T-cell (primary cell): ENCODE measurements around the gene NDUFAF3. TPM values are rescaled to one million over a fixed set of nuclear protein-coding genes. Genes with fewer than 3 reads are reported as not detected.

Experiments
- ATAC-seq, 4 experiments: fragments of 200-7000 bp in 3 of 4; fragments of 150-1000 bp in 1 of 4; cut with Tn5 transposase; replicated peaks in 1 of 4; 1 replicate in 3 of 4; 2 replicates in 1 of 4; pipeline ENCODE4 v1.10.0; 2021; ENCODE audit warnings: moderate library complexity in 3 of 4, mild to moderate bottlenecking in 2 of 4, moderate number of reproducible peaks in 1 of 4
- CTCF ChIA-PET, 2 donors: fragments of 300-600 bp; sonication (Branson Sonifier 250); formaldehyde crosslinking; loops; one replicate each; lab custom pipeline; 2022; ENCODE audit warnings: antibody characterized with exemption in 2 of 2; lab: Charles Lee
- POLR2A ChIA-PET, 2 donors: fragments of 300-600 bp; sonication (Branson Sonifier 250); formaldehyde crosslinking; loops; one replicate each; lab custom pipeline; 2022; ENCODE audit warnings: antibody characterized with exemption in 2 of 2; lab: Charles Lee
- DNase-seq, 35 experiments: peaks; one replicate each; pipeline versions ENCODE4 v3.0.0 to v3.0.0-alpha.2; 2013 to 2023
- H3K27ac ChIP-seq: one replicate; pipeline ENCODE4 v1.5.1; 2013; ENCODE audit warnings: low read length
- H3K27me3 ChIP-seq, 2 experiments: replicated peaks in 1 of 2; 1 replicate in 1 of 2; 2 replicates in 1 of 2; pipeline versions ENCODE4 v1.6.1 to v1.7.0; 2013; ENCODE audit warnings: low read length in 1 of 2, mixed read lengths in 1 of 2; ENCODE audit not compliant: control insufficient read depth in 2 of 2, insufficient read depth in 2 of 2; ENCODE audit errors: extremely low read depth in 1 of 2
- H3K36me3 ChIP-seq, 2 donors: 1 replicate in 1 of 2; 2 replicates in 1 of 2; pipeline versions ENCODE4 v1.6.1 to v1.7.0; 2013; ENCODE audit warnings: low read length in 1 of 2; ENCODE audit not compliant: control insufficient read depth in 2 of 2, insufficient read depth in 1 of 2; ENCODE audit errors: extremely low read depth in 1 of 2
- H3K4me1 ChIP-seq, 2 experiments: 1 replicate in 1 of 2; 2 replicates in 1 of 2; pipeline versions ENCODE4 v1.6.1 to v1.7.0; 2013; ENCODE audit warnings: low read length in 2 of 2, mixed read lengths in 1 of 2; ENCODE audit not compliant: insufficient read depth in 2 of 2, control insufficient read depth in 1 of 2; ENCODE audit errors: extremely low read depth in 1 of 2
- H3K4me3 ChIP-seq, 2 donors: 1 replicate in 1 of 2; 2 replicates in 1 of 2; pipeline versions ENCODE4 v1.5.1 to v1.7.0; 2013; ENCODE audit warnings: mild to moderate bottlenecking in 2 of 2, low read length in 1 of 2, moderate library complexity in 1 of 2; ENCODE audit not compliant: control insufficient read depth in 1 of 2; ENCODE audit errors: extremely low read depth in 1 of 2
- H3K9me3 ChIP-seq: 2 replicates; pipeline ENCODE4 v1.7.0; 2013
- H3K27ac Mint-ChIP-seq, 2 donors: one replicate each; pipeline ENCODE4 v1.8.0; 2020 to 2021; ENCODE audit warnings: mild to moderate bottlenecking in 2 of 2, mixed read lengths in 2 of 2
- H3K27me3 Mint-ChIP-seq, 2 donors: one replicate each; pipeline ENCODE4 v1.8.0; 2021 to 2022; ENCODE audit warnings: mixed read lengths in 2 of 2
- H3K36me3 Mint-ChIP-seq: one replicate; pipeline ENCODE4 v1.8.0; 2021; ENCODE audit warnings: mixed read lengths
- H3K4me1 Mint-ChIP-seq, 3 donors: one replicate each; pipeline ENCODE4 v1.8.0; 2020 to 2022; ENCODE audit warnings: mixed read lengths in 3 of 3, mild to moderate bottlenecking in 1 of 3
- H3K4me3 Mint-ChIP-seq, 3 donors: one replicate each; pipeline ENCODE4 v1.8.0; 2020 to 2022; ENCODE audit warnings: mild to moderate bottlenecking in 3 of 3, mixed read lengths in 3 of 3, moderate library complexity in 3 of 3
- H3K9me3 Mint-ChIP-seq, 3 donors: one replicate each; pipeline ENCODE4 v1.8.0; 2020 to 2022; ENCODE audit warnings: mixed read lengths in 3 of 3
- WGBS: methylation state at CpG from one replicate; pipeline ENCODE4 v1.1.5; 2013; ENCODE audit warnings: missing lambda C conversion rate; ENCODE audit not compliant: insufficient coverage; 5-methylcytosine and 5-hydroxymethylcytosine counted together
- total RNA-seq, 35 experiments: library from RNA in 6 of 35; stranded (reverse) in 6 of 35; fragments of 120-200 nt in 1 of 35; gene quantifications; one replicate each; pipeline versions ENCODE4 v1.2.1 to v1.2.4 and lab custom pipeline; 2013 to 2026

NDUFAF3 gene
- total RNA-seq, 5 donors from 2014 or later (not counting 1 experiment from before 2014, with no cell fraction given) = 62.8 to 92.1 (median 78.1) TPM

DNA sequence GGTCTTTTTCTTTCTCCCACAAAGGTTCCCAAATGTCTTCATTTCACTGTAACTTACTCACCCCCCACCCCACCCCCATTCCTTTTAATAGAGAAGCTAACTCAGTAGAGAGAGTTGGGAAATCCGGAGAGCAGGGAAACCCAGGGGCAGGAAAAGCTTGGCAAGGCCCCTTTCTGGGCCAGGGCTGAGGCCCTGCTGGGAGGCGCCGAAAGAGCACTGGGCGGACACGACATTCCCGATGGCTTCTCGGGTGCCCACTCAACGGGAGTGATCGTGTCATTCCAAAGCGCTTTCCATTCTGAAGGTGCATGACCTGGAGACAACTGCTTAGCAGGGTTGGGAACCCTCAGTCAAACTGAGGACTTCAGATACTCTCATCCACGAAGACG is 2.0 kb upstream of the NDUFAF3 start:
- DNase-seq (no peak), ATAC-seq (no peak)
- Histone ChIP-seq H3K4me3 (peak overlapping the region; percentile 85 to 90), H3K9me3 (no peaks in the 10 kb centered on the region), H3K4me1 (peaks cover 20 to 52% of the 10 kb centered on the region in 2 experiments), H3K36me3 (peaks cover 13 to 34% of the 10 kb centered on the region in 2 donors), H3K27me3 (no peaks in the 10 kb centered on the region), H3K27ac (peak overlapping the region; percentile 75)
- ChIA-PET POLR2A (interaction anchor here (0.5 to 1.5 kb wide), 5 partner anchors 10 to 53 kb away, joined by 3 to 11 read pairs (median 5); partner anchors contain the start of gene WDR6 (in 1 of the 2)), CTCF (interaction anchor here (0.6 to 3.6 kb wide), 5 partner anchors 11 to 362 kb away, joined by 3 to 46 read pairs (median 6); partner anchors contain the start of gene WDR6 (in 2 of the 2))
- H3K9me3 Mint-ChIP-seq = no peaks in the 10 kb centered on the region
- peaks cover 47 to 54% (median 52%) of the 10 kb centered on the region in 3 donors for H3K4me1 Mint-ChIP-seq
- peak overlapping the region; percentile 76 to 78 for H3K27ac Mint-ChIP-seq
- peak overlapping the region; percentile 90 to 93 (median 91) for H3K4me3 Mint-ChIP-seq
- peaks cover 18% of the 10 kb centered on the region for H3K36me3 Mint-ChIP-seq
- 42% methylated on average over 12 of the region's 12 CpGs for WGBS
- H3K27me3 Mint-ChIP-seq = no peaks in the 10 kb centered on the region

- ATAC-seq (no peak), DNase-seq (peak in 2 of 35 experiments; percentile 29 to 44)
- POLR2A ChIA-PET = interaction anchor here (0.5 to 2.2 kb wide), 9 partner anchors 9 to 456 kb away, joined by 3 to 16 read pairs (median 4); partner anchors contain the start of gene WDR6 (in 1 of the 2)
- peaks cover 17% of the 10 kb centered on the region for H3K36me3 Mint-ChIP-seq
- no peaks in the 10 kb centered on the region for H3K27me3 Mint-ChIP-seq
- H3K36me3 ChIP-seq = peaks cover 15 to 34% of the 10 kb centered on the region in 2 donors
- peak overlapping the region; percentile 90 to 93 (median 91) for H3K4me3 Mint-ChIP-seq
- H3K4me3 ChIP-seq = peak overlapping the region; percentile 85 to 90
- H3K9me3 ChIP-seq = no peaks in the 10 kb centered on the region
- peak overlapping the region; percentile 76 to 96 for H3K27ac Mint-ChIP-seq
- H3K9me3 Mint-ChIP-seq = no peaks in the 10 kb centered on the region
- H3K27me3 ChIP-seq = no peaks in the 10 kb centered on the region
- CTCF ChIA-PET = interaction anchor here (0.6 to 3.6 kb wide), 7 partner anchors 11 to 363 kb away, joined by 3 to 46 read pairs (median 6); partner anchors contain the start of genes WDR6 (in 2 of the 2) and QRICH1 (in 1 of the 2)
- H3K27ac ChIP-seq = peak overlapping the region; percentile 75
- H3K4me1 ChIP-seq = peaks cover 20 to 53% of the 10 kb centered on the region in 2 experiments
- WGBS = under 1% methylated on average over 48 of the region's 51 CpGs
- H3K4me1 Mint-ChIP-seq = peaks cover 54 to 60% (median 57%) of the 10 kb centered on the region in 3 donors
These were observed 1.4 kb upstream of the NDUFAF3 start for GRCh38 chr3:49020330-49021212.

DNA sequence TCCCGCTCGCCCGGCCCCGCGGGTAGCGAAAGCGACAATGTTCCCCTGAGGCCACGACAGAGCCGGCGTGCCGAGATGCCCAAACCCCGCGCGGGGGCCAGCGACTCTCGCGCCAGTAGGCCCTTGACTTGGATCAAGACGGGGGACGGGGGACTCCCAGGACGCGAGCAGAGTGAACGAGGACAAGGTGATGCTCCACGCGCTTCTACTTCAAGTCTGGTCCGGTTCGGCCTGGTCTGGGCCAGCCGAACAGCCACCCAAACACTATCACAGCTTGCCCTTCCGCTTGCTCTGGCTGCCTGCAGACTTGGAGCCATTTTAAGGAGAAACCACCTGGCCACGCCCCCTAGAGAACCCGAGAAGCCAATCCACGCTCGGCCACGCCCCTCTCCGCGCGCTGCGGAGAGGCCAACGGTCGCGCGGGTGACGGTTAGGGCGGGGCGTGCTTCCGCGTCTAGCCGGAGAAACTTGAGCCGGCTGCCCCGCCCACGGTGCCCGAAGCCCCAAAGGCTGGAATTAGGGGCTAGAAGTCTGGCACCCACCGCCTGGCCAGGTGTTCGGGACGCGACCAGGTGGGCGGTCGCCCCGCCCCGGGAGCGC is 608 bp upstream of the NDUFAF3 start:
- peaks cover 56 to 64% (median 57%) of the 10 kb centered on the region in 3 donors for H3K4me1 Mint-ChIP-seq

DNA sequence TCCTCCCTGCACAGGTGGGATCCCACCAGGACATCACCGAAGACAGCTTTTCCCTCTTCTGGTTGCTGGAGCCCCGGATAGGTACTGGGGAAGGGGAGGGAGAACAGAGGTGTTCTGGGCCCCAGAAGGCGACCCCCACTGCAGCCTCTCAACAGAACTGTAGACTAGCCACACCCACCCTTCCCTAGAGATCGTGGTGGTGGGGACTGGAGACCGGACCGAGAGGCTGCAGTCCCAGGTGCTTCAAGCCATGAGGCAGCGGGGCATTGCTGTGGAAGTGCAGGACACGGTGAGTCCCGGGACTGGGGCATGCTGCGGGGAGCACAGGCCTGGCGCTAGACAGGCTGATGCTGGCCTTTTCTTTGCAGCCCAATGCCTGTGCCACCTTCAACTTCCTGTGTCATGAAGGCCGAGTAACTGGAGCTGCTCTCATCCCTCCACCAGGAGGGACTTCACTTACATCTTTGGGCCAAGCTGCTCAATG is 809 bp downstream of the NDUFAF3 start:
- 37% methylated on average over 8 of the region's 12 CpGs for WGBS
- Histone ChIP-seq H3K4me3 (peak overlapping the region; percentile 85 to 90), H3K4me1 (peaks cover 18 to 46% of the 10 kb centered on the region in 2 experiments), H3K36me3 (peaks cover 7 to 40% of the 10 kb centered on the region in 2 donors), H3K27me3 (no peaks in the 10 kb centered on the region), H3K27ac (peak overlapping the region; percentile 75), H3K9me3 (no peaks in the 10 kb centered on the region)
- Mint-ChIP-seq H3K4me3 (peak overlapping the region; percentile 88 to 93 (median 90)), H3K36me3 (peaks cover 19% of the 10 kb centered on the region), H3K4me1 (peaks cover 53 to 64% (median 55%) of the 10 kb centered on the region in 3 donors), H3K27ac (peak overlapping the region; percentile 94 to 98), H3K27me3 (no peaks in the 10 kb centered on the region), H3K9me3 (no peaks in the 10 kb centered on the region)
- ATAC-seq (no peak), DNase-seq (no peak)
- ChIA-PET CTCF (interaction anchor here in 1 of 2 donors (0.6 to 3.6 kb wide), 5 partner anchors 9 to 103 kb away, joined by 4 to 46 read pairs (median 21); partner anchors contain the start of genes QRICH1 and WDR6), POLR2A (interaction anchor here (0.5 to 2.2 kb wide), 3 partner anchors 14 to 118 kb away, joined by 3 to 16 read pairs (median 6); partner anchors contain the start of gene WDR6 (in 1 of the 2))

More for the DNA sequence above, 608 bp upstream of the NDUFAF3 start:
- CTCF ChIA-PET = interaction anchor here in 1 of 2 donors (0.7 to 3.6 kb wide), 8 partner anchors 10 to 123 kb away, joined by 3 to 46 read pairs (median 5); partner anchors contain the start of genes QRICH1, SLC25A20 and WDR6
- WGBS = under 1% methylated on average over 57 of the region's 60 CpGs
- POLR2A ChIA-PET = interaction anchor here (0.6 to 2.2 kb wide), 5 partner anchors 8 to 456 kb away, joined by 3 to 16 read pairs (median 4); partner anchors contain the start of gene WDR6 (in 1 of the 2)
- H3K4me3 ChIP-seq = peak overlapping the region; percentile 85 to 90
- H3K27ac Mint-ChIP-seq = peak overlapping the region; percentile 95 to 96
- no peaks in the 10 kb centered on the region for H3K9me3 ChIP-seq
- H3K27ac ChIP-seq = peak overlapping the region; percentile 75
- peaks cover 19% of the 10 kb centered on the region for H3K36me3 Mint-ChIP-seq
- no peaks in the 10 kb centered on the region for H3K9me3 Mint-ChIP-seq
- H3K4me3 Mint-ChIP-seq = peak overlapping the region; percentile 90 to 93 (median 91)
- ATAC-seq (peak; percentile 78 to 86 (median 80)), DNase-seq (peak; percentile 94 to 99 (median 98))
- H3K27me3 Mint-ChIP-seq = no peaks in the 10 kb centered on the region
- H3K27me3 ChIP-seq = no peaks in the 10 kb centered on the region
- H3K4me1 ChIP-seq = peaks cover 20 to 55% of the 10 kb centered on the region in 2 experiments
- peaks cover 11 to 34% of the 10 kb centered on the region in 2 donors for H3K36me3 ChIP-seq

DNA sequence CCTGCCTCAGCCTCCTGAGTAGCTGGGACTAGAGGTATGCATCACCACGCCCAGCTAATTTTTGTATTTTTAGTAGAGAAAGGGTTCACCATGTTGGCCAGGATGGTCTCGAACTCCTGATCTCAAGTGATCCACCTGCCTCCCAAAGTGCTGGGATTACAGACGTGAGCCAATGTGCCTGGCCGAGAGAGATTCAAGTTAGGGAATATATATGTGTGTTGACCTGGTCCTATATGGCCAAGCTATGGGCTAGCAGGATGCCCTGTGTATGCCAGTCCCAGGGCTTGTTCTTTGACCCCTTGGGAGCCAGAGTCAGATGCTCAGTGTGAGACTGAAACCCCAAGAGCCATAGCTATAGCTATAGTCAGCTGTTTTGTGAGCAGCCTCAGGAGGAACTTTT is 1.9 kb downstream of the NDUFAF3 start:
- Mint-ChIP-seq H3K27ac (peak overlapping the region; percentile 55 to 98), H3K27me3 (no peaks in the 10 kb centered on the region), H3K9me3 (no peaks in the 10 kb centered on the region), H3K4me3 (peak overlapping the region; percentile 88 to 93 (median 90)), H3K4me1 (peaks cover 59 to 74% (median 62%) of the 10 kb centered on the region in 3 donors), H3K36me3 (peaks cover 19% of the 10 kb centered on the region)
- Histone ChIP-seq H3K4me1 (peaks cover 24 to 49% of the 10 kb centered on the region in 2 experiments), H3K36me3 (peaks cover 7 to 40% of the 10 kb centered on the region in 2 donors), H3K27me3 (no peaks in the 10 kb centered on the region), H3K9me3 (no peaks in the 10 kb centered on the region), H3K27ac (no peak overlapping the region), H3K4me3 (no peak overlapping the region)
- CTCF ChIA-PET = no interaction called here
- POLR2A ChIA-PET = interaction anchor here in 1 of 2 donors (1.4 kb wide), 1 partner anchor 17 kb away, joined by 5 read pairs; the partner anchor contains the start of gene WDR6
- DNase-seq (no peak), ATAC-seq (no peak)
- WGBS = 85% methylated on average over 3 of the region's 4 CpGs
